ENCODE measurements around the gene LAMC3. TPM values are rescaled to one million over a fixed set of nuclear protein-coding genes. Genes with fewer than 3 reads are reported as not detected.

LAMC3 gene
- total RNA-seq, 4 donors from 2014 or later, result under 0.01 to 0.78 (median 0.50) TPM; not detected in 1

DNA sequence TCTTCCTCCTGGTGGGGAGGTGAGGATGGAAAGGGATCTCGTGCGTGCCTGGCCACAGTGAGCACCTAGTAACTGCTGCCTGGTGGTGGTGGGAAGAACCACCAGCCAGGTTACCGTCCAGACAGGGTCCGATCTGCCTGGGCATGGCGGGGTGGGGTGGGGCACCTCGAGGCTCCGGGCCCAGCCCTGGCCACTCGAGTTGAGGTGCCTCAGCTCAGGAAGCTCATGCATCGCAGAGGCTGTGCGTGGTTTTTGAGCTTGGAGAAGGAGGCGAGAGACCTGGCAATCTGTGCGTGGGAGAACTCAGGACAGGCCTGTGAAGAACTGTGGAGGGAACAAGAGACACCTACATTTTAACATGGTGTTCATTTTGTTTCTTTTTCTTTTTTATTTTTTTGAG lies 38.9 kb upstream of the LAMC3 start:
- peaks cover 38% of the 10 kb centered on the region for H3K27me3 ChIP-seq
- H3K4me3 ChIP-seq, result no peak overlapping the region
- H3K9me3 ChIP-seq, result no peaks in the 10 kb centered on the region
- H3K36me3 ChIP-seq, result no peaks in the 10 kb centered on the region
- WGBS, 2 donors (ENCODE audit: low coverage in 1 of 2), result 84 to 100% methylated on average over 6 to 7 of the region's 12 CpGs
- H3K4me1 ChIP-seq, result no peaks in the 10 kb centered on the region
- TF ChIP-seq EP300 (IDR thresholded peaks at IDR 0.05) (no peak), POLR2A (IDR thresholded peaks at IDR 0.05) (no peak), CTCF (IDR thresholded peaks at IDR 0.05) (no peak)
- H3K27ac ChIP-seq, result no peak overlapping the region
- no peak for ATAC-seq

DNA sequence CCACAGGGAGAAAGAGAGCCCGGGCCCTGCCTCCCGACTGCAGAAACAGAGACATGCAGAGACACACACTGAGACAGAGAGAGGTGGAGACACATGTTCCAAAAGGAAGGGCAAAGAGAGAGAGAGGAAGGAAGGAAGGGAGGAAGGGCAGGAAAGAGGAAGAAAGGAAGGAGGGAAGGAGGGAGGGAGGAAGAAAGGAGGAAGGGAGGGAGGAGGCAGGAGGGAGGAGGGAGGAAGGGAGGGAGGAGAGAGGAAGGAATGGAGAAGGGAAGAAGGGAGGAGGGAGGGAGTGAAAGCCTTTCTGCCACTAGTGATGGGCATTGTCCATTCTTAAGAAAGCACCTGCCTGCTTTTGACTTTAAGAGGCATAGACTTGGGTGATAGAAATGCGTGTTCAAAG lies 38.1 kb upstream of the LAMC3 start:
- 60 to 100% methylated on average over 2 to 3 of the region's 3 CpGs for WGBS, 2 donors (ENCODE audit: low coverage in 1 of 2)
- Histone ChIP-seq H3K9me3 (no peaks in the 10 kb centered on the region), H3K4me3 (no peak overlapping the region)

DNA sequence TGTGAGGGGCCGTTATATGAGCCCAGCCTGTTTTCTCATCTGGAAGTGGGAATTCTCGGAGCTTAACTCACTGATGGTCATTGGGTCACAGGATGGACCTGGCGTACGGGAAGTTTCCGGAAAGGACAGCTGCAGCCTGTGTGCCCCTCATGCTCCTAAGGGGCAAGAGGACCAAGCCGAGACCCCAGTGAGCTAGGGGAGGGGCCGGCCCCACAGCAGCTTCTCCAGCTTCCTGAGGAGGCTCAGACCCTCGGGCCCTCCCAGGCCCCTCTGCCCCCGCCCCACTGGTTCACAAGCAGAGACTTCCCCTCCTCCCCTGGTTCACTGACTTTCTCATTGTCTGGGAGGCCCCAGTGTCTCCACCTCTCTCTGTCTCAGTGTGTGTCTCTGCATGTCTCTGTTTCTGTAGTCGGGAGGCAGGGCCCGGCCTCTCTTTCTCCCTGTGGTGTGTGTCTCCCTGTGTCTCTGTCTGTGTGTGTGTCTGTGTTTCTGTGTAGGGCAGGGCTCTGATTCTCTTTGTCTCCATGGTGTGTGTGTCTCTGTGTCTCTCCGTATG lies 37.6 kb upstream of the LAMC3 start:
- Histone ChIP-seq H3K36me3 (no peaks in the 10 kb centered on the region), H3K27me3 (peaks cover 45% of the 10 kb centered on the region), H3K4me3 (no peak overlapping the region), H3K27ac (no peak overlapping the region), H3K4me1 (no peaks in the 10 kb centered on the region), H3K9me3 (no peaks in the 10 kb centered on the region)
- ATAC-seq, result no peak
- TF ChIP-seq POLR2A (IDR thresholded peaks at IDR 0.05), result no peak
- TF ChIP-seq EP300 (IDR thresholded peaks at IDR 0.05), result no peak
- no peak for TF ChIP-seq POLR2AphosphoS5 (IDR thresholded peaks at IDR 0.05)
- TF ChIP-seq CTCF (IDR thresholded peaks at IDR 0.05), result no peak
- 44% methylated on average over 10 of the region's 12 CpGs; no CpG with 5 or more reads in 1 of the 2 donors for WGBS, 2 donors (ENCODE audit: low coverage in 1 of 2)

More for the DNA sequence above, 38.1 kb upstream of the LAMC3 start:
- Histone ChIP-seq H3K36me3 (no peaks in the 10 kb centered on the region), H3K27me3 (peaks cover 40% of the 10 kb centered on the region), H3K27ac (no peak overlapping the region), H3K4me1 (no peaks in the 10 kb centered on the region)
- TF ChIP-seq CTCF (IDR thresholded peaks at IDR 0.05) (no peak), EP300 (IDR thresholded peaks at IDR 0.05) (no peak), POLR2AphosphoS5 (IDR thresholded peaks at IDR 0.05) (no peak), POLR2A (IDR thresholded peaks at IDR 0.05) (no peak)
- no peak for ATAC-seq

- H3K4me1 ChIP-seq, result no peaks in the 10 kb centered on the region
- no peak for ATAC-seq
- H3K36me3 ChIP-seq, result no peaks in the 10 kb centered on the region
- no peak overlapping the region for H3K4me3 ChIP-seq
- WGBS, 2 donors (ENCODE audit: low coverage in 1 of 2), result 80% methylated on average over 2 of the region's 6 CpGs
- H3K9me3 ChIP-seq, result no peaks in the 10 kb centered on the region
- no peak overlapping the region for H3K27ac ChIP-seq
- TF ChIP-seq POLR2AphosphoS5 (IDR thresholded peaks at IDR 0.05), result no peak
- no peak for TF ChIP-seq EP300 (IDR thresholded peaks at IDR 0.05)
- no peak for TF ChIP-seq CTCF (IDR thresholded peaks at IDR 0.05)
- TF ChIP-seq POLR2A (IDR thresholded peaks at IDR 0.05), result no peak
- peaks cover 48% of the 10 kb centered on the region for H3K27me3 ChIP-seq
These were observed 36.6 kb upstream of the LAMC3 start for GRCh38 chr9:130972277-130972956.
